ENCODE measurements around the gene MCC. TPM values are rescaled to one million over a fixed set of nuclear protein-coding genes. Genes with fewer than 3 reads are reported as not detected.

Gene MCC
- total RNA-seq, 5 donors from 2014 or later (not counting 1 experiment from before 2014, with no cell fraction given) = 2.6 to 8.3 (median 6.3) TPM

GRCh38 chr5:113242481-113243348, 245.5 kb downstream of the MCC start:
- CTCF ChIA-PET = no interaction called here
- peaks cover 3 to 7% of the 10 kb centered on the region in 2 donors for H3K27me3 Mint-ChIP-seq
- no peak for ATAC-seq (replicated peaks in 1 of 4)

GRCh38 chr5:113240951-113241726, 247.1 kb downstream of the MCC start:
- DNase-seq (no peak), ATAC-seq (replicated peaks in 1 of 4) (no peak)
- no peaks in the 10 kb centered on the region for H3K4me1 ChIP-seq (ENCODE audit: control insufficient read depth in 1 of 2, extremely low read depth in 1 of 2, insufficient read depth in 2 of 2, low read length in 2 of 2)
- H3K27ac ChIP-seq (ENCODE audit: low read length) = no peak overlapping the region
- ChIA-PET POLR2A (interaction anchor here in 1 of 2 donors (0.8 kb wide), 1 partner anchor 75 kb away, joined by 4 read pairs; no protein-coding TSS in a partner anchor), CTCF (no interaction called here)
- no peaks in the 10 kb centered on the region for H3K36me3 ChIP-seq (ENCODE audit: control insufficient read depth in 2 of 2, extremely low read depth in 1 of 2, insufficient read depth in 1 of 2, low read length in 1 of 2)
- no peak overlapping the region for H3K4me3 ChIP-seq (ENCODE audit: control insufficient read depth in 1 of 2, extremely low read depth in 1 of 2, low read length in 1 of 2)
- peaks cover 0 to 4% (median 4%) of the 10 kb centered on the region in 3 donors for H3K4me1 Mint-ChIP-seq
- no peaks in the 10 kb centered on the region for H3K9me3 ChIP-seq
- no peak overlapping the region for H3K4me3 Mint-ChIP-seq
- no peaks in the 10 kb centered on the region for H3K36me3 Mint-ChIP-seq
- no peaks in the 10 kb centered on the region for H3K9me3 Mint-ChIP-seq
- peaks cover 4 to 6% of the 10 kb centered on the region in 2 donors for H3K27me3 Mint-ChIP-seq
- no CpG with 5 or more reads among the region's 3 CpGs for WGBS (ENCODE audit: insufficient coverage)
- H3K27me3 ChIP-seq (replicated peaks in 1 of 2; ENCODE audit: control insufficient read depth in 2 of 2, extremely low read depth in 1 of 2, insufficient read depth in 2 of 2, low read length in 1 of 2) = no peaks in the 10 kb centered on the region
- no peak overlapping the region for H3K27ac Mint-ChIP-seq

More at GRCh38 chr5:113242481-113243348, 245.5 kb downstream of the MCC start:
- H3K27me3 ChIP-seq (replicated peaks in 1 of 2; ENCODE audit: control insufficient read depth in 2 of 2, extremely low read depth in 1 of 2, insufficient read depth in 2 of 2, low read length in 1 of 2) = no peaks in the 10 kb centered on the region
- H3K4me3 ChIP-seq (ENCODE audit: control insufficient read depth in 1 of 2, extremely low read depth in 1 of 2, low read length in 1 of 2) = no peak overlapping the region
- H3K9me3 Mint-ChIP-seq = no peaks in the 10 kb centered on the region
- H3K4me1 ChIP-seq (ENCODE audit: control insufficient read depth in 1 of 2, extremely low read depth in 1 of 2, insufficient read depth in 2 of 2, low read length in 2 of 2) = no peaks in the 10 kb centered on the region
- H3K36me3 Mint-ChIP-seq = no peaks in the 10 kb centered on the region
- H3K27ac Mint-ChIP-seq = no peak overlapping the region
- no peaks in the 10 kb centered on the region for H3K36me3 ChIP-seq (ENCODE audit: control insufficient read depth in 2 of 2, extremely low read depth in 1 of 2, insufficient read depth in 1 of 2, low read length in 1 of 2)
- POLR2A ChIA-PET = no interaction called here
- 100% methylated on average over 1 of the region's 8 CpGs for WGBS (ENCODE audit: insufficient coverage)
- no peaks in the 10 kb centered on the region for H3K9me3 ChIP-seq
- H3K27ac ChIP-seq (ENCODE audit: low read length) = no peak overlapping the region
- H3K4me1 Mint-ChIP-seq = peaks cover 0 to 2% (median under 1%) of the 10 kb centered on the region in 3 donors
- no peak overlapping the region for H3K4me3 Mint-ChIP-seq
- no peak for DNase-seq

GRCh38 chr5:113240032-113240431, 248.2 kb downstream of the MCC start:
- H3K9me3 Mint-ChIP-seq = no peaks in the 10 kb centered on the region
- H3K27me3 ChIP-seq (replicated peaks in 1 of 2; ENCODE audit: control insufficient read depth in 2 of 2, extremely low read depth in 1 of 2, insufficient read depth in 2 of 2, low read length in 1 of 2) = no peaks in the 10 kb centered on the region
- CTCF ChIA-PET = no interaction called here
- no peaks in the 10 kb centered on the region for H3K36me3 ChIP-seq (ENCODE audit: control insufficient read depth in 2 of 2, extremely low read depth in 1 of 2, insufficient read depth in 1 of 2, low read length in 1 of 2)
- H3K4me3 Mint-ChIP-seq = no peak overlapping the region
- WGBS (ENCODE audit: insufficient coverage) = no CpG with 5 or more reads among the region's 4 CpGs
- H3K4me1 ChIP-seq (ENCODE audit: control insufficient read depth in 1 of 2, extremely low read depth in 1 of 2, insufficient read depth in 2 of 2, low read length in 2 of 2) = no peaks in the 10 kb centered on the region
- no peak for DNase-seq
- no peak for ATAC-seq (replicated peaks in 1 of 4)
- H3K27me3 Mint-ChIP-seq = peaks cover 4 to 7% of the 10 kb centered on the region in 2 donors
- POLR2A ChIA-PET = no interaction called here
- H3K4me3 ChIP-seq (ENCODE audit: control insufficient read depth in 1 of 2, extremely low read depth in 1 of 2, low read length in 1 of 2) = no peak overlapping the region
- H3K9me3 ChIP-seq = no peaks in the 10 kb centered on the region
- peaks cover 0 to 13% (median 8%) of the 10 kb centered on the region in 3 donors for H3K4me1 Mint-ChIP-seq
- H3K36me3 Mint-ChIP-seq = no peaks in the 10 kb centered on the region
- H3K27ac ChIP-seq (ENCODE audit: low read length) = no peak overlapping the region
- no peak overlapping the region for H3K27ac Mint-ChIP-seq

GRCh38 chr5:113237893-113238292, 250.4 kb downstream of the MCC start:
- Mint-ChIP-seq H3K4me1 (peaks cover 0 to 13% (median 8%) of the 10 kb centered on the region in 3 donors), H3K27me3 (peaks cover 3 to 7% of the 10 kb centered on the region in 2 donors), H3K27ac (no peak overlapping the region), H3K4me3 (no peak overlapping the region), H3K36me3 (no peaks in the 10 kb centered on the region), H3K9me3 (no peaks in the 10 kb centered on the region)
- ATAC-seq (replicated peaks in 1 of 4) = no peak
- Histone ChIP-seq H3K27me3 (replicated peaks in 1 of 2; ENCODE audit: control insufficient read depth in 2 of 2, extremely low read depth in 1 of 2, insufficient read depth in 2 of 2, low read length in 1 of 2) (no peaks in the 10 kb centered on the region), H3K4me1 (ENCODE audit: control insufficient read depth in 1 of 2, extremely low read depth in 1 of 2, insufficient read depth in 2 of 2, low read length in 2 of 2) (no peaks in the 10 kb centered on the region), H3K36me3 (ENCODE audit: control insufficient read depth in 2 of 2, extremely low read depth in 1 of 2, insufficient read depth in 1 of 2, low read length in 1 of 2) (no peaks in the 10 kb centered on the region), H3K4me3 (ENCODE audit: control insufficient read depth in 1 of 2, extremely low read depth in 1 of 2, low read length in 1 of 2) (no peak overlapping the region), H3K27ac (ENCODE audit: low read length) (no peak overlapping the region), H3K9me3 (no peaks in the 10 kb centered on the region)
- no peak for DNase-seq
- ChIA-PET POLR2A (no interaction called here), CTCF (no interaction called here)

- Histone ChIP-seq H3K27me3 (replicated peaks in 1 of 2; ENCODE audit: control insufficient read depth in 2 of 2, extremely low read depth in 1 of 2, insufficient read depth in 2 of 2, low read length in 1 of 2) (no peaks in the 10 kb centered on the region), H3K9me3 (no peaks in the 10 kb centered on the region), H3K36me3 (ENCODE audit: control insufficient read depth in 2 of 2, extremely low read depth in 1 of 2, insufficient read depth in 1 of 2, low read length in 1 of 2) (no peaks in the 10 kb centered on the region), H3K4me1 (ENCODE audit: control insufficient read depth in 1 of 2, extremely low read depth in 1 of 2, insufficient read depth in 2 of 2, low read length in 2 of 2) (no peaks in the 10 kb centered on the region), H3K27ac (ENCODE audit: low read length) (no peak overlapping the region), H3K4me3 (ENCODE audit: control insufficient read depth in 1 of 2, extremely low read depth in 1 of 2, low read length in 1 of 2) (no peak overlapping the region)
- ChIA-PET CTCF (interaction anchor here in 1 of 2 donors (0.6 kb wide), 1 partner anchor 372 kb away, joined by 3 read pairs; no protein-coding TSS in a partner anchor), POLR2A (interaction anchor here in 1 of 2 donors (0.6 kb wide), 1 partner anchor 11 kb away, joined by 3 read pairs; no protein-coding TSS in a partner anchor)
- no peak for DNase-seq
- H3K27me3 Mint-ChIP-seq = peaks cover 3 to 7% of the 10 kb centered on the region in 2 donors
- H3K4me1 Mint-ChIP-seq = peaks cover 0 to 13% (median 8%) of the 10 kb centered on the region in 3 donors
- H3K9me3 Mint-ChIP-seq = no peaks in the 10 kb centered on the region
- WGBS (ENCODE audit: insufficient coverage) = 78% methylated on average over 1 of the region's 10 CpGs
- no peak for ATAC-seq (replicated peaks in 1 of 4)
- no peak overlapping the region for H3K27ac Mint-ChIP-seq
- H3K4me3 Mint-ChIP-seq = no peak overlapping the region
- H3K36me3 Mint-ChIP-seq = no peaks in the 10 kb centered on the region
These were observed 251.5 kb downstream of the MCC start for GRCh38 chr5:113236536-113237288.

GRCh38 chr5:113235884-113236283, 252.4 kb downstream of the MCC start:
- Mint-ChIP-seq H3K36me3 (no peaks in the 10 kb centered on the region), H3K27me3 (peaks cover 4 to 7% of the 10 kb centered on the region in 2 donors)
- POLR2A ChIA-PET = interaction anchor here in 1 of 2 donors (0.6 kb wide), 1 partner anchor 12 kb away, joined by 3 read pairs; no protein-coding TSS in a partner anchor

More at GRCh38 chr5:113235884-113236283, 252.4 kb downstream of the MCC start:
- Histone ChIP-seq H3K9me3 (no peaks in the 10 kb centered on the region), H3K27ac (ENCODE audit: low read length) (no peak overlapping the region), H3K36me3 (ENCODE audit: control insufficient read depth in 2 of 2, extremely low read depth in 1 of 2, insufficient read depth in 1 of 2, low read length in 1 of 2) (no peaks in the 10 kb centered on the region), H3K27me3 (replicated peaks in 1 of 2; ENCODE audit: control insufficient read depth in 2 of 2, extremely low read depth in 1 of 2, insufficient read depth in 2 of 2, low read length in 1 of 2) (no peaks in the 10 kb centered on the region), H3K4me1 (ENCODE audit: control insufficient read depth in 1 of 2, extremely low read depth in 1 of 2, insufficient read depth in 2 of 2, low read length in 2 of 2) (no peaks in the 10 kb centered on the region), H3K4me3 (ENCODE audit: control insufficient read depth in 1 of 2, extremely low read depth in 1 of 2, low read length in 1 of 2) (no peak overlapping the region)
- WGBS (ENCODE audit: insufficient coverage) = 60% methylated on average over 4 of the region's 4 CpGs
- H3K27ac Mint-ChIP-seq = no peak overlapping the region
- DNase-seq (no peak), ATAC-seq (replicated peaks in 1 of 4) (peak in 1 of 4 experiments; percentile 37)
- peaks cover 0 to 13% (median 8%) of the 10 kb centered on the region in 3 donors for H3K4me1 Mint-ChIP-seq
- CTCF ChIA-PET = no interaction called here
- H3K4me3 Mint-ChIP-seq = no peak overlapping the region
- H3K9me3 Mint-ChIP-seq = no peaks in the 10 kb centered on the region
